ENCODE results near the gene DKK3.
A peak's percentile ranks its signal among the peaks of the same experiment; 100 is the strongest.

Gene DKK3

DNA sequence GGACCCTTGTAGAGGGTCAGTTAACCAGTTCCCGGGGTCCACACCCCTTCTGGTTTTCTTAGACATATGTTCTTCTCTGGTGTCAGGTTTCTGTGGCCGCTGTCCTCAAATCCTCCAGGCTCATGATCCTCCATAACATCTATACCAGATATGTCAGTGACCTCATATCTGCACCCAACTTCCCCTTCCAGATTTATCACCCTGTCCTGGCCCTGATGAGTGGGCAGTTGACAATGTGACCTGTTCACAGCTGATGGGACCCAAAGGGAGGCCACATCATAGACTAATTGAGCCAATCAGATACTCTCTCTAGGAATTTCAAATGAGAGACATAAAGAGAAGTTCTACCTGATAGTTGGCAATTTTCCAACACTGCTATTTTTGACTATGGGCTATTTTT is 5.1 kb downstream of the DKK3 start:
- DNase-seq (ENCODE audit: low read depth) = no peak

DNA sequence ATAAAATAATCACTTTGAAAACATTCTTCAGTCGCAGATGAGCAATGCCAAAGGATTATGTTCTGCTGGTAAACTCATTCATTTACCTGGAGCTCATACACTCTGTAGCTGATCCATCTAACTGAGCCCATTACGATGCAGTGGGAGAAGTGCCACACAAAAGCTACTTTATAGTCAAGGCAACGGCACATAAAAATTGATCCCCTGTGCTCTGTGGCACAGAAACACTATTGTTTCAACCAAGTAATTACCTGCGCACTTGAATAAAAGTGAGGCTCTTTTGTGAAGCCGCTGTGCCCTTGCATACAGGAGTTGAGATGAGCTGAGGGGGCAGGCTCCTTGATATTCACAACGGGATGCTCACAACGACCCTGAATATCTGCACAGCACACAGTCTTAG is 7.2 kb downstream of the DKK3 start:
- no peak for DNase-seq (ENCODE audit: low read depth)

DNA sequence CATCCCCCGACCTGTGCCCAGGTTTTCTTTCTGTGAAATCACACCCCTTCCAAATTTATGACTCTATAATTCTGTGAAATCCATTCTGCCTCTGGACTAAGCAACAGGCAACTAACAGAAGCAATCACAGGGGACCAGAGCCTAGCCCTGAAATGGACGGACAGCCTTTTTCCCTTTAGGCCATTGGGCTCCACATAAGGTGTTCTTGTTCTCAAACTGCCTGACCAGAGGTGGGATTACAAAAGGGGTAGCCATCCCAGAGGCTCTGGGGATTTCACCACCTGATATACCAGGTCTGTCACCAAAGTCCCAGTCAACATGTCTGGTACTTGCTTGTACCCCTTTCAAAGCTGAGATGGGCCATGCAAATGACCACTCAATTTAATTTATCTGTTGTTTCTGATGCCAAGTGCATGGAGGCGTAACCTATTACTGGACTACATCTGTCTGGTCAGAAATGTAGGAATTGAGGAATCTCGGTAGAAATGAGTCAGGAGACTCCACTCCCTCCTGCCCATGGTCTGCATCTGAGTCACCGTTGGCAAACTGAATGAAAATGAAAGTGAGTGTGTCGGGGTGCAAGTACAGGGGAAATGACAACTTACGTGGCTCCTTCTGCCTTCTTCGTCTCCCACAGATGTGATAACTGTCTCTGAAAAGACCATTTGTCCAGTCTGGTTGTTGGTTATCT is 10.2 kb downstream of the DKK3 start:
- peak; percentile 92 for DNase-seq (ENCODE audit: low read depth)

DNA sequence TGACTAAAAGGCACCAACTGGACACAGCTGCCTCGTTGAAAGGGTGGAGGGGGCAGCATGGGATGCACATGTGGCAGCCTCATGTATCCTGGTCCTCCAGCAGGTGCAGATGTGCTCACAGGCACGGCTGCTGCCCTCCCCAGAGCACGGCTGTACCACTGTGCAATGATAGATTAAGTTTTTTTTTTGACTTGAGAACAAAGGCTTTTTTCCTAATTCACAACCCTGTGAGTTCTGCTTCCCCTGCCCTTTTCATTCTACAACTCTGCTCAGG is 11.4 kb downstream of the DKK3 start:
- DNase-seq (ENCODE audit: low read depth) = no peak

DNA sequence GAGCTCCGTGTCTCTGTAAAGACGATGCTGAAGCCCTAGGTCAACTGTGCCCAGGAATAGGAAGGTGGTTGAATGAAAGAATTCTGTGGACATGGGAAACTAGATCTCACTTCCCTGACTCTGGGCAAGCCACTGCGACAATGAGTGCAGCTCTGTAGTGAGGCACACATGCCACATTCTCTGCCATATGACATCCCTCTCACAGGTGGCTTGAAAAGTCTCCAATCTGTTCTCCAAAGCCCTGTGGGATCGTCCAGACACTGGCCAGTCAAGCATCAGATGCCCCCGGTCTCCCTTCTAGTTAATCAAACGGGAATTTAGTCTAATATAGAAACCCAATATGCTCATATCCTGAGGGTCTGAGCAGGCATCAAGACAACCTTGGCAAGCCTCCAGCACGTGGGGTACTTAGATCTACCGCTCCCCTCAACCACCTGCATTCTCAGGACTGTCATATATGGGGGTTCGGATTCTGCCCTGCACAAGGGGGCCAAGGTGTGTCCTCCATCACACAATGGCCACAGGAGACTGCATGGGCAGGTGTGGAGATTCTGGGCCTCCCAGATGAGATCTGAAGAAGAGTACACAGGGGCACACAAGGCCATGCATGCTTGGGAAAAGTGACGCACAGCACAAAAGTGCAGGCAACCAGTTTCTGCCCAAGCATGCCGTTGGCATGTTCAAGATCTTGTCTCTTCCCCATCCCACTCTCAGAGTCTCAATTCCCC is 11.9 kb downstream of the DKK3 start:
- no peak for DNase-seq (ENCODE audit: low read depth)

DNA sequence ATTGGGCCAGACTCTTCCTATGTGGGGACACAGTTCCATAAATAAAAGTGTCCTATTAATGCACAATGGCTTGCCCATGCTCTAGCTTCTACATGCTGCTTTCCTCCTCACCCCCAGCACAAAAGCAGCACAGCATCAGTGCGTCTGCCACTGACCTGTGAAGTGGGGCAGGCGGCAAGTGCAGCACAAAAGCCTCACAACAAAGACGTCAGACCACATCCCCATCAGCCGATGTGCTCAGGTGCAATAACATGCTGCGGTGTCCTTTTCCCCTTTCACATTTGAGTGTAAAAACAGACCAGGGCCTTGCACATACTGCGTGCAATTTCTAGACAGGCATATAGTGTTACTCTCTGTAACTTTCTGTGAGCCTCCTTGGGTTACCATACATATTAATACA is 12.8 kb downstream of the DKK3 start:
- no peak for DNase-seq (ENCODE audit: low read depth)

DNA sequence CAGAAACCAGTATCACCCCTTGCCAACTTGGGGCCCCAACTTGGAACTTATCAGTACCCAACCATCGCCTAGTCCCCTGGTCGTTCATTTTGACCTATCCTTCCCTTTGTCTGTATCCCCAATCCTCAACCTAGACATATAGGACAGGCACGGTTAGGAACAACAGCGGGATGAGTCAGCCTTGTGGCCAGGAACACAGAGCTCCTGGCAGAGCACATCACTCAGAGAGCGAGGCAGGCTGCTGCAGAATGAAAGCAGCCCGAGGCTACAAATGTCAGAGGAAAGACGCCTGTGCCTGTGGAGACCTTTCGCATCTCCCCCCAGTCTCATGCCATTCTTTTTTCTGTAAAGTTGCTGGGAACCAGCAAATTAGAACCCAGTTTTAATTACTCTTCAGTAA is 14.6 kb downstream of the DKK3 start:
- DNase-seq (ENCODE audit: low read depth) = peak; percentile 84

DNA sequence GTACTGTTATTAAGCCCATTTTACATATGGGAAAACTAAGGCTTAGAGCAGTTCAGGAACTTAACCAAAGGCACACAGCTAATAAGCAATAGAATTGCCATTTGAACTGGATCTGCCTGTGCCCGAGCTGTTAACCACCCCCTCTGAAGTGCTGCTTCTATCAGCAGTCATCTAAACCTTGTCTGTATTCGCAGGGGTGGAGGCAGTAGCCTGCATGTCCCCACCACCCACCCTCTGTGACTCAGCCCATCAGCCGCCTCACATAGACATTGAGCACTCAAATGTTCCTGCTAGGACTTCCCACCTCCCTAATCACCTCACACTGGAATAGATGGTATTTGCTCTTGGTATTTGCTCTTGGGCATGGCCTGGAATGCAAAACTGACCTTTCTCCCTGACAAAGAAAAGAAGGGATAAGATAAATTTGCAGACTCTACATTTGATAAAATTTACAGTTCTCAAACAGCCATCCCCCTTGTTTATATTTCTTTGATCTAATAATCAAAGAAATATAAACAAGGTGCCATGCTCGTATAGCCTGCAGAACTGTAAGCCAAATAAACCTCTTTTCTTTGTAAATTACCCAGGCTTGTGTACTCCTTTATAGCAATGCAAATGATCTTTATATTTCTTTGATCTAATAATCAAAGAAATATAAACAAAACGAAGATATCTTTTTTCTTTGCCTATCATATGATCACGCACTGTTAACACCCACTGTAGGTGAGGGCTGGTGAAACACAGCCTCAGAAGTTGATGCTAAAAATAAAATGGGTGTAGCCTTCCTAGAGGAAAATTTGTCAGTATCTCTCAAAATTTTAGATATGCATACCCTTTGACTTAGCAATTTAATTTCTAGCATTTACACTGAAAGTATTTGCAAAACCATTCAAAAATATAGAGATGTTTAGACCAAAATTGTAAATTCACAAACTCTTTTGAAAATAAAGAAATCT is 15.9 kb downstream of the DKK3 start:
- peak; percentile 43 for DNase-seq (ENCODE audit: low read depth)

DNA sequence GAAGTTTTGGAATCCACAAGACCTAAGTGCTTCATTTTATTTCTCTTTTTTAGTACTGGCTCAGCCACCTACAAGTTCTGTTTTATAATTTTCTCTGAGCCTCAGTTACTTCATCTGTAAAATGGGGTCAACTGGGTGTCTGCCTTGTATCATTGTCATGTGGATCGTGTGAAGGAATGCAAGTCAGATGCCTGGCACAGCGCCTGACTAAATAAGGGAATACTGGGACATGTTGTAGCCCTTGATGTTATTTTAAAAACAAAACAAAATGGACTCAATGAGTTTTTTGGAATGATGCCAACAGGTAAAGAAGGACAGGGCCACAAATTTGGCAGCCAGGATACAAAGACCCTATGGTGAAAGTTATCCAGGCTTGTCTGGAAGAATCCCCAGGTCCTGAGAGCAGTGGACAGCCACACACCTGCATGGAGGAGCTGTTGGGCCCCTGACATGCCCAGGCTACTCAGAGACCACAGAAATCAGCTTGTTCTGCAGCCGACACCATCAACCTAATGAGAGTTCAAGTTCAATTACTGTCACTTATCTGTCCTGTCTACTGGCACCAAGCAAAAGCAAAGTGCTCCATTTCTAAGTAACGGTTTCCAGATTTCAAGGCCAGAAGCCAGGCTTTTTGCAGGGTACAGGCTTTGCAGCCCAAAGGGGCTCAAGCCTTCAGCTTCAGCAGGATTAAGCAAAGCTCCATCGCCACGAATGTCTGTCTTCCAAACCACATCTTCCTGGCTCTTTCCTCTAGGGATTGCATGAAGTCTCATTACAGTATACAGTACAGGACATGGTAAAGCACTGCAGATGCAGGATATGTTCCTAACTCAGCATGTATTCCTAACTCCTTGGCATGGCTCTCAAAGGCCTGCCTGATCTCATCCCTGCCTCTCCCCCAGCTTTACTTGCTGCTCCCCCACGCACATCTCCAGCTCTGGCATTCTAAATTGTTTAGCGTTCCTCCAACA is 18.4 kb downstream of the DKK3 start:
- DNase-seq (ENCODE audit: low read depth) = peak; percentile 87

DNA sequence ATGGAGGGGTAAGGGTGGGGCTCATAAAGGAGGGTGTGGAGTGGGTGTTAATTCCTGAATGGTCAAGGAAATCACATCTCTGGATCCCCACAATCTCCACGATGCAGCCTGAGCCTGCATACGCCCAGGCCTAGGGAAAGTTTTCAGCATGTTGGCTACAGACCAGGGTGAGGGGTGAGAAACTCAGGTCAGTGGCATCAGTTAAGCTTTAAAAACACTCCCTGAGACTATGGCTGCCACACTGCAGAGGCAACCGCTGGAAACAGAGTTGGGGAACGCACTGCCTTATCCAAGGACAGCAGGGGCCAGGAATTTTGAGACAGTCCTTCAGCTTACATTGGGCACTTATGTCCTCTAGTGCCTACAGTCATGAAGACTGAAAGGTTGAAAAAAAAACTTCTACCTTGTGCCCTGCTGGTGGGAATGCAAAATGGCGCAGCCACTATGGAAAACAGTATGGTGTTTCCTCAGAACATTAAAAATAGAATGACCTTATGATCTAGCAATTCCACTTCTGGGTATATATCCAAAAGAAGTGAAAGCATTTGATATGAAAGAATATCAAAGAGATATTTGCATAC is 19.7 kb downstream of the DKK3 start:
- DNase-seq (ENCODE audit: low read depth) = no peak

DNA sequence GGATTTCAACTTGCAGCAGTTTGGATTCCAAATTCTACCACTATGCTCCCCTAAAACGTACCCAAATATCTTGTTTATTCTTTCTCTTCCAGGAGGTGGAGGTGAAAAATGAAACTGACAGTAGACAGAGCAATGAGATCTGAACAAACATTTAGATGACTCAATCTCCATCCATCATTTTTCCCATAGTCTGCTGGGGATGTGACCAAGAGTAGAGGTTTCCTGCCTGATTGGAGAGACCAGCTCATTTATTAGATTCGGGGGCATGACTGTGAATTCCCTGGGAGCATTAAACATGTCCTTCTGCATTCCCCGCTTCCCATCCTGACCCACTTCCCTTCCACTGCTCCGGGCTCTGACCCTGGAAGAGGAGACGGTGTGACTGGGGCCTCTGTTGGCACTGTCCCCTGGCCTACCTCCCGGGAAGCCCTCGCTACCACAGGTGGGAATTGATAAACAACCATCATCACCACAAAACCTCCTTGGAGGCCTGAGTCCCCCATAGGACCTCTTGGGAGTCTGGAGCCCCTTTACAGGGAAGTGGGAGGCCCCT is 20.3 kb downstream of the DKK3 start:
- DNase-seq (ENCODE audit: low read depth) = peak; percentile 85

DNA sequence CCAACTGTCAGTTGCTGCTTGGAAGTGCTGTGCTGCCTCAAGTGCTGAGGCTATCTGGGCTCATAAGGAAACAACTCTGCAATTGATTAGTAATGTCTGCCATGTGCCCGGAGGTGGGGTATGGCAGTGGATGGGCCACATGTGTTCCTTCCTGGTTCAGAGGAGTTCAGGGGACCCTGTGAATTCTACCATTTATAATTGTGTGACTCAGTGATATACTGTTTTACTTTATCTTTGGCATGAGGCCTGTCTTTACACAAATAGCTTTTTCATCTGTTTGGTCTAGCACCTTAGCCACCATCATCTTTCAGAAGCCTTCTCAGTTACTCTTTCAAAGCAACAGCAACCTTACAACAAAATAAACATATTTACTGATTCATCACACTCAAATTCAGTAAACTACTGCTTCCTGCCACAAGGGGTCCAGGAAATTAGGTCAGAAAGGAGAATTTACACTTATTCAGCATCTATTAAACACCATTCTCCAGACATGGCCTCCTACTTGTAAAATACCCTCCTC is 20.9 kb downstream of the DKK3 start:
- peak; percentile 63 for DNase-seq (ENCODE audit: low read depth)

DNA sequence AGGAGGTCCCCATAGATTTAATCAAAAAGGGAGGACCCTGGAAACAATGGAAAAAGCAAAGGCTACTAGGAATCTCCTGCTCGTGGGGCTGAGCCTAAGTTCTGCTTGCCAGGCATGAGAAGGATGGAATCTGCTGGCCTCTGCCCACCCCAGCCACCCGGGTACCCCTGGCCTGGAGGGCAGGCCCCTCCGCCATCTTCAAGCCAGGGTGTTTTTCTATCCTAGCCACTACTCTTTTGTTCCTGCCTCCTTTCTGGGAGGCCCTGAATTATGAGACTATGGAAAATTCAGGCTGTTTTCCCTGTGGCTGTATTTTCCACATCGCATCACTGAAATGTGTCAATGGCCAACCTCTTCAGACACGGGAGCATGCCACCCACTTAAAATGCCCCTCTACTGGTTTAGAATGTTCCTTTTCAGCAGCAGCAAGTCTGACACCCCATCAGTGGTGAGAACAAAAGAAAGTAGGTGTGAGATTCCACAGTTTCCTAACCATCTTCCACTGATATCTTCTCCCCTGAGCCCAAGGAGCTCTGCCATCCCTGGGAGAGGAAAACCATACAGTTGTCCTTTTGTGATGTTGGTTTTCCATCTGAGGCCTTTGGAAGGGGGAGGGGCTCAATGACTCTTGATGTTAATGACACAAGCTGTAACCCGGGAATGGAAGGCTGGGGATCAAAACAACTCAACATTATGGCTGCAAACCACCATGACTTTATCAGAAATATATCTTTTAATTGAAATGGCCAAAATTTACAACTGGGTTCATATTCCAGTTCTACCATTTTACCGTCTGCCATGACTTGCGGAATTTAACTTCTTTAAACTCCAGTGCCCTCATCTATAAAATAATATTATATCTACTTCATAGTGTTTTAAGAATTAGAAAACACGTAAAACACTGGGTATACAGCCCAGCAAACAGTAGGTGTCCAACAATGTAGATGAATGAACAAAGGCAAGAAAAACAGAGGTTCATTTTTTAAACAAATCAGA is 22.2 kb downstream of the DKK3 start:
- DNase-seq (ENCODE audit: low read depth) = no peak

DNA sequence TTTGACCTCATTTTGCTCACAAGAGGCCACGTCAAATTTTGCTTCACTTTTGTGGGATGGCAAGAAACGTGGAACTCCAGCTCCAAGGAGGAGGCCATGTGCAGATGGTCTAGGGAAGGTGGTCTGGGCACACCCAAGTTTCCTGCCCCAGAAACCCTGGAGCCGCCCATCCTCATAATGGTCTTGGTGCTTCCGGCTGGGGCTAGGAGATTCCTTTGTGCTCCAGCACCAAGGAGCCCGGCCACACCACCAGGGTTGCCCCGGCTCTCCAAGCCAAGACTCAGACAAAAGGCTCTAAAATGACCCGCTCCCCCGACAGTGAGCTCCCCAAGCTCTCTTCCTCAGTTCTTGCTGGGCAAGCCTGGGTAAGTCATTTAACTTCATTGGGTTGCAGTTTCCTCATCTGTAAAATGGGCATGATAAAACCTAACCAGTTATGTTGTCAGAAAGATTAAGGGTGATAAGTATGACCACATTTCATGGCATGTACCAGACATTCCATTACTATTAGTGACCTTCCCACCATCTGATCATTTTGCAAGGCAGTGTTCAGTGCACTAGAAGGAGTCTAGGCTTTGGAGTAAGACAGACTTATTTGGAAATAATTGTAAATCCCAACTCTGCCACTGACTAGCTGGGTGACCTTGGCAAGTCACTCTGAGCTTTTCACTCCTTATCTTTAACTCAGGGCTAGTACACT is 23.3 kb downstream of the DKK3 start:
- peak; percentile 91 for DNase-seq (ENCODE audit: low read depth)

DNA sequence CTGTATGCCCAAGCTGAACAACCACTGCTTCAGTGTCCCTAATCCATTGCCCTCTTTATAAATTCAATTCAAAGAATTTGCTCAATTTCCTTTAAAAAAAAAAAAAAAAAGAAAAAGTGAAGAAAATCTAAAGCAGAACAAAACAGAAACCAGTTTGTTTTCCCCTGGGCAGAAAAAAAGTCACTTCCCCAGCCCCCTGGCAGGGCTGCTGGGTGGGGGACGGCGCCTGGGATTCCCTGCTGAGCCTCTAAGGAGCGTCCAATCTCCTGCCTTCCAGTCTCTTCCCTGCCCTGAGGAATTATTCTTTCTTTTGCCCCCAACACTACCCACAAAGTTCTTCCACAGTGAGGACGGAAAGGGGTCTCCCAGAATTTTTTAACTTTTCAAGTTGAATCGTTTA is 23.9 kb downstream of the DKK3 start:
- no peak for DNase-seq (ENCODE audit: low read depth)

DNA sequence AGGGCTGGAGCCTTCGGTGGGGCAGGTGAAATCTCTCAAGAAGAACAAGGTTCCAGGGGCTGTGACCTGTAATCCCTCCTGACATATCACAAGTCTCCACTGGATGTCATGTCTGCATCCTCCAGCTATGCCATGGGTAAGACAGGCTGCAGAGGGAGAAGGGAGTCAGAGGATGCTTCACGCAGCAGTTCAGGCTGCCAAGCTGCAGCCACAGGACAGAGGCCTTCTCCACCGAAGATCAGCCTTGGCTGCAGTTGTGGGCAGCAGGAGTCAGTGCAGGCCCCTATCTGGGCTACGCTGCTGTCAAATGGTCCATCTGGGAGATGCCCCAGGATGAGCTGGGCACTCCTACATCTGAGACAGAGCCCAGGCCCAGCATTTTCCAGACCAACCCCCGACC is 25.0 kb downstream of the DKK3 start:
- DNase-seq (ENCODE audit: low read depth) = no peak

DNA sequence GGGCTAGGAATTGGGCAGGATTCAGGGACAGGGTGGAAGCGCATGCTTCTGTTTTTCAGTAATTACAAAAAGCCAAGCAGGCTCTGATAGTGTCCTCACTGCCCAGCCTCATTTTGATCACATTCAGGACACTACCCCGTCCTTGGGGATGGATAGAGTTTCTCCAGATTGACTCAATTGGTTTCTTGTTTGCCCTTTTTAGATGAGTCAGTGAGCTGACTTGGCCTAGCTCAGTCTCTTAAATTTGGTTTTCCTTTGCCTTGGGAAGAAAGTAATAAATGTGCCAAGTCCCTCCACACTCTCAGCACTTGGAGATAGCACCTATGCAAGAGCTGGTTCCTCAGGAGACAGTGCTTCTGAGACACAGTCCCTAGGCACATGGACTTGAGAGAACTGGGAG is 25.5 kb downstream of the DKK3 start:
- DNase-seq (ENCODE audit: low read depth) = no peak

DNA sequence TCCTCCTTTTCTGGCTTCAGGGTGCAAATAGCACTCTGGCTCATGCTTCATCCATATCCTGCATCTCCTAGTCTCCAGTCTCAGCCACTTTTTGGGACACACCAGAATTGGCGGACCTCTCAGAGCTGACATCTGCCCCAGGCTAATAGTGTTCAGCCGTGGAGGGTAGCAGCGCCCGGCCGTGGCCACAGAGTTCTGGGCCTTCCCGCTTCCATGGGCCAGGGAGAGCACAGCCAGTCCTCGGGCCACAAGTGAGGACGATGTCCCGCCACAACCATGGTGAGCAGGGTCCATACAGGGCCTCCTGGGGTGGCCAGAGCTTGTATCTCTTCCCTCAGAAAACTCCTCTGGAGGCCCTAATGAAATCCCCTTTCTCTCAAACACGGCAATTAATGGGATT is 26.0 kb downstream of the DKK3 start:
- no peak for DNase-seq (ENCODE audit: low read depth)

DNA sequence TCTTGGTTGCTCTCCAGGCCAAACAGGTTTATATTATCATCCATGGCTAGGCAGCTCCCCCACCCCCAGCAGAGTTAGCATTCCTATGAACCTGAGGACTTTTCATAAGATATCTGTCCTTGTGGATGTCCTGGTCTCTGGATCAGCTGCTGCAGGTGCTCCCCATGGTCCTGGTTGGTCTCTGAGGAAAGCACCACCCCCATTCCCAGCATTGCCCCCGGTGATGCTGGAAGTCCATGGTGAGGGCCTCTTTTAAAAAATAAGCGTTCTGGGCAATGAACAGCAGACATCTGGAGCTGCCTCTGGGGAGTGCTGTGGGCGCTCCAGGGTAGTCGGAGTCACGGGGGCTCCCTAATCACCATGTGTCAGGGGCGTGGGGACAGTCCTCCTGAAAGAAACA is 26.6 kb downstream of the DKK3 start:
- no peak for DNase-seq (ENCODE audit: low read depth)
